Stimulated activated memory B cell treated with anti-CD40 and anti-IgM and Interleukin-4, amounts not matched to agents 10 μg/mL and 1 μg/mL and 100 μg/mL, for 72 hours (primary cell): ENCODE results near the gene EEF1AKMT3.

Experiments
- ATAC-seq: fragments of 150-1000 bp; cut with Tn5 transposase; 2 replicates; pipeline ENCODE4 v1.10.0; 2021
- H3K27ac Mint-ChIP-seq: one replicate; pipeline ENCODE4 v1.8.0; 2022; ENCODE audit warnings: mild to moderate bottlenecking, mixed read lengths
- H3K27me3 Mint-ChIP-seq: one replicate; pipeline ENCODE4 v1.8.0; 2022; ENCODE audit warnings: mixed read lengths
- H3K36me3 Mint-ChIP-seq: one replicate; pipeline ENCODE4 v1.8.0; 2022; ENCODE audit warnings: mixed read lengths
- H3K4me1 Mint-ChIP-seq: one replicate; pipeline ENCODE4 v1.8.0; 2022; ENCODE audit warnings: mixed read lengths
- H3K4me3 Mint-ChIP-seq: one replicate; pipeline ENCODE4 v1.8.0; 2022; ENCODE audit warnings: mild to moderate bottlenecking, moderate library complexity, mixed read lengths
- H3K9me3 Mint-ChIP-seq: one replicate; pipeline ENCODE4 v1.8.0; 2022; ENCODE audit warnings: mixed read lengths

The EEF1AKMT3 gene

DNA sequence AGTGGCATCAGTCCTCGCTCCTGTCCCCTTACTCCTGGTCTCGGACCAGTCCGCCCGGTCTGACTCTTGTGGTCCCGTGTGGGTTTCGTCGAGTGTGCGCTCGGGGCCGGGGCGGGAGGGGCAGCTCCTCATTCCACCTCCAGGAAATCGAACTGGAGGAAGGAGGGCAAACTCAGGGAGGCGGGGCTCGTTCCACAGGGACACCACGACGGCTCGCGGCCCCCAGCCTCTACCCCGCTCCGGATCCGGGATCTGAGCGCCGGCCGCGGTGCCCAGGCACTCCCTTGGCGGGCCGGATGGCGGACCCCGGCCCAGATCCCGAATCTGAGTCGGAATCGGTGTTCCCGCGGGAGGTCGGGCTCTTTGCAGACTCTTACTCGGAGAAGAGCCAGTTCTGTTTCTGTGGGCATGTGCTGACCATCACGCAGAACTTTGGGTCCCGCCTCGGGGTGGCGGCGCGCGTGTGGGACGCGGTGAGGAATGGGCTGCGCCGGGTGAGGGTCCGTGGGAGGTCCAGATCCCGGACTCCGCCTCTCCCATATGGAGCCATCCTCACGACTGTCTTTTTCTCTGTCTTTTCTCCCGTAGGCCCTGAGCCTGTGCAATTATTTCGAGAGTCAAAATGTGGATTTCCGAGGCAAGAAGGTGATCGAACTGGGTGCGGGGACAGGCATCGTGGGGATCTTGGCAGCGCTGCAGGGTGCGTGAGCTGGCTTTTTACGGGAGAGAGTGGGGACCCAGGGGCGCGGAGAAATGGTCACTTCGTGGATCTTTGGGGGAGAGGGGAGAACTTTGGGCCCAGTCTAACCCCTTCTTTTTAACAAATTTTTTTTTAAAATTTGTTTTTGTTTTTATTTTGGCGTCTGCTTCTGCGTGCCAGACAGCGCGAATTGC lies at the start of gene EEF1AKMT3:
Gene EEF1AKMT3 (plus strand): TSS at position 186 of the 894 bp plus-strand sequence. CDS start 111 bp downstream, at position 297.
- peaks cover 31% of the 10 kb centered on the region for H3K4me1 Mint-ChIP-seq
- H3K4me3 Mint-ChIP-seq: peak within 1 kb of the TSS; percentile 97
- H3K27ac Mint-ChIP-seq: peak within 1 kb of the TSS; percentile 86
- peaks cover 27% of the 10 kb centered on the region for H3K36me3 Mint-ChIP-seq
- no peaks in the 10 kb centered on the region for H3K27me3 Mint-ChIP-seq
- no peaks in the 10 kb centered on the region for H3K9me3 Mint-ChIP-seq
- ATAC-seq: peak; percentile 34

- peaks cover 26% of the 10 kb centered on the region for H3K4me1 Mint-ChIP-seq
- peaks cover 60% of the 10 kb centered on the region for H3K36me3 Mint-ChIP-seq
- no peaks in the 10 kb centered on the region for H3K9me3 Mint-ChIP-seq
- H3K27me3 Mint-ChIP-seq: no peaks in the 10 kb centered on the region
- no peak overlapping the region for H3K4me3 Mint-ChIP-seq
- H3K27ac Mint-ChIP-seq: peak overlapping the region; percentile 38
- ATAC-seq: no peak
Observed at GRCh38 chr12:57722716-57723629, 49.4 kb upstream of the EEF1AKMT3 start.

GRCh38 chr12:57723630-57723962 lies 48.8 kb upstream of the EEF1AKMT3 start:
- ATAC-seq: no peak

GRCh38 chr12:57724003-57724935 lies 48.1 kb upstream of the EEF1AKMT3 start:
- H3K4me1 Mint-ChIP-seq: peaks cover 26% of the 10 kb centered on the region
- H3K4me3 Mint-ChIP-seq: no peak overlapping the region
- H3K27me3 Mint-ChIP-seq: no peaks in the 10 kb centered on the region
- no peaks in the 10 kb centered on the region for H3K9me3 Mint-ChIP-seq
- H3K36me3 Mint-ChIP-seq: peaks cover 58% of the 10 kb centered on the region
- H3K27ac Mint-ChIP-seq: peak overlapping the region; percentile 38
- ATAC-seq: no peak

More at GRCh38 chr12:57723630-57723962, 48.8 kb upstream of the EEF1AKMT3 start:
- no peaks in the 10 kb centered on the region for H3K27me3 Mint-ChIP-seq
- H3K27ac Mint-ChIP-seq: peak overlapping the region; percentile 38
- no peak overlapping the region for H3K4me3 Mint-ChIP-seq
- H3K9me3 Mint-ChIP-seq: no peaks in the 10 kb centered on the region
- peaks cover 26% of the 10 kb centered on the region for H3K4me1 Mint-ChIP-seq
- H3K36me3 Mint-ChIP-seq: peaks cover 60% of the 10 kb centered on the region

DNA sequence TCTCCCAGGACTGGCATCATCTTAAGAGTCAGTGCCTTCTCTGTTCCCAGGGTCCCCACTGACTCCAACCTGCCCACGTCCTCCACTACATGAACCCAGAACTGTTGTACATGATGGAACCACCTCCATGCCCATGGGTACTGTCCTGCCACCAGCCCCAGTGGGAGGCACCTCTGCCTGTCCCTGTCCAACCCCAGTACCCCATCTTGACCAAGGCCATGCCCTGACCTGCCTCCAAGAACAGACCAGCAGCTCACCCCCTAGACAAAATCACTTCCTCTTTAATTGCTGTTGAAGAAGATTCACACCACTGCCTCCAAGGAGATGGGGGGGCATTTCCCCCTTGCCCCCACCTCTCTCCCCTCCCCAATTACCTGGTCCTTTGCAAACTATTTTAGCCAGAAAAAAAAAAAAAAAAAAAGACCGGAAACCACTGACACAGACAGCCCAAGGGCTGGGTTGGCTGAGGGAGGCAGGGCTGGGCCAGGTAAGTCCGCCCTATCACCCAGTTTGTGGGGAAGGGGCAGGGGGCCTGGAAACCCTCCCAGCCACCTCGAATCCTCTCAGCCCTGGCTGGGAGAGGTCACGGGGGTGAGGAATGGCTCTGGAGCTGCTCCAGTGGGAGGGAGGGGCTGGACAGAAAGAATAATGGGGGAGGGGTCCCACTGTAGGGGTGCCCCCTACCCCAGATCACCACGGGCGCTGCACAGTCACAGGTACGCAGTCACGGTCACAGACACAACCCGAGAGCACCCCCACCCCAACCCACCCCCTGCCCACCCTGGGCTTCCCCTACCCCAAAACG lies 47.3 kb upstream of the EEF1AKMT3 start:
- H3K4me3 Mint-ChIP-seq: peak overlapping the region; percentile 40
- H3K27me3 Mint-ChIP-seq: no peaks in the 10 kb centered on the region
- ATAC-seq: peak; percentile 28
- H3K27ac Mint-ChIP-seq: peak overlapping the region; percentile 69
- H3K4me1 Mint-ChIP-seq: peaks cover 26% of the 10 kb centered on the region
- H3K9me3 Mint-ChIP-seq: no peaks in the 10 kb centered on the region
- peaks cover 52% of the 10 kb centered on the region for H3K36me3 Mint-ChIP-seq

DNA sequence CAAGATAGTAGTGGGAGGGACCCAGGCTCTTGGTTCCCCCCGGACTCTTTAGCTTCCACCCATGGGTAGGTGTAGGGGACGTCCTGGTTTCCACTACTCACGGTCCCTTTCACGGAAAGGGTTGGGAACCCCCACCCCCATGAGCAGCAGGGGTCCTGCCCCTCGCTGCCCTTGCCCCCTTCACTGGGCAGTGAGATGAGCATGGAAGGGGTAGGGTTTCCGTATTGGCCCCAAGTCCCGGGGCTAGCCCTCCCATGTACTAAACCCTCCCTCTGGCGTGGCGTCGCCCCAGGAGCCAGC lies 46.6 kb upstream of the EEF1AKMT3 start:
- peaks cover 50% of the 10 kb centered on the region for H3K36me3 Mint-ChIP-seq
- no peak for ATAC-seq
- H3K27ac Mint-ChIP-seq: peak overlapping the region; percentile 69
- peaks cover 26% of the 10 kb centered on the region for H3K4me1 Mint-ChIP-seq
- no peaks in the 10 kb centered on the region for H3K9me3 Mint-ChIP-seq
- no peaks in the 10 kb centered on the region for H3K27me3 Mint-ChIP-seq
- H3K4me3 Mint-ChIP-seq: peak overlapping the region; percentile 75

- H3K4me1 Mint-ChIP-seq: peaks cover 26% of the 10 kb centered on the region
- peak overlapping the region; percentile 75 for H3K4me3 Mint-ChIP-seq
- peak overlapping the region; percentile 69 for H3K27ac Mint-ChIP-seq
- peaks cover 50% of the 10 kb centered on the region for H3K36me3 Mint-ChIP-seq
- peak; percentile 72 for ATAC-seq
- no peaks in the 10 kb centered on the region for H3K27me3 Mint-ChIP-seq
- H3K9me3 Mint-ChIP-seq: no peaks in the 10 kb centered on the region
Observed at GRCh38 chr12:57726151-57726883, 46.1 kb upstream of the EEF1AKMT3 start.

GRCh38 chr12:57726884-57727757 lies 45.3 kb upstream of the EEF1AKMT3 start:
- no peak for ATAC-seq
- H3K27ac Mint-ChIP-seq: no peak overlapping the region
- no peak overlapping the region for H3K4me3 Mint-ChIP-seq
- peaks cover 26% of the 10 kb centered on the region for H3K4me1 Mint-ChIP-seq
- no peaks in the 10 kb centered on the region for H3K9me3 Mint-ChIP-seq
- no peaks in the 10 kb centered on the region for H3K27me3 Mint-ChIP-seq
- H3K36me3 Mint-ChIP-seq: peaks cover 51% of the 10 kb centered on the region

DNA sequence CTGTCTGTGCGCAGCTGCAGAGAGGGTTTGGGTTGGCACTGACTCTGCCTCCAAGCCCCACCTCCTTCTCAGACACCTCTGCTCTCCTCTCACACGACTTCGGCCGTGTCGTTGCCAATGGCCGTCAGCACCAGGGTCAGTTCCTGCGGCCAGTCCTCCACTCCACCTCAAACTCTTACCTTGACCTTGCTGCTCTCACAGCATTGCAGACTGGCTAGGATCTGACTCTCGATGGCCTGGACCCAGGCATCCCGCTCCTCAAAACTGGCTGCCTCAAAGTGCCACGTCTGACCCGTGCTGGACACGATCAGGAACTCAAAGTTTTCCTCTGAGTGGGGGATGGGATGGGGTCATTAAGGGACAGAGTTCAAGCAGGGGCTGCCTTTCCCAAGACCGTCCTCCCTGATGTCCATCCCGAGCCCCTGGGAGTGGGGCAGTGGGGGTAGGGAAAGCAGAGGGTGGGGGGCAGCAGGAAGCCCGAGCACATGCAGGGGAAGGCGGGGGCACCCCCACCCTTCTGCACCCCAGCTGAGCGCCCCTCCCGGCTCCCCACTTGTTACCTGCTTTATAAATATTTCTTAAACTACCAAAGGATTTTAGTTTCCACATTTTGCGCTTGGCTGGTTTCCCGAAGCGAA lies 44.5 kb upstream of the EEF1AKMT3 start:
- no peak for ATAC-seq
- Mint-ChIP-seq H3K27ac (no peak overlapping the region), H3K4me3 (no peak overlapping the region), H3K27me3 (no peaks in the 10 kb centered on the region), H3K4me1 (peaks cover 26% of the 10 kb centered on the region), H3K36me3 (peaks cover 57% of the 10 kb centered on the region), H3K9me3 (no peaks in the 10 kb centered on the region)

GRCh38 chr12:57729321-57729844 lies 43.0 kb upstream of the EEF1AKMT3 start:
- no peaks in the 10 kb centered on the region for H3K9me3 Mint-ChIP-seq
- no peaks in the 10 kb centered on the region for H3K27me3 Mint-ChIP-seq
- H3K27ac Mint-ChIP-seq: no peak overlapping the region
- no peak overlapping the region for H3K4me3 Mint-ChIP-seq
- ATAC-seq: no peak
- H3K4me1 Mint-ChIP-seq: peaks cover 19% of the 10 kb centered on the region
- peaks cover 70% of the 10 kb centered on the region for H3K36me3 Mint-ChIP-seq

- ATAC-seq: no peak
- Mint-ChIP-seq H3K9me3 (no peaks in the 10 kb centered on the region), H3K4me3 (no peak overlapping the region), H3K4me1 (peaks cover 8% of the 10 kb centered on the region), H3K36me3 (peaks cover 75% of the 10 kb centered on the region), H3K27me3 (no peaks in the 10 kb centered on the region), H3K27ac (no peak overlapping the region)
Observed at GRCh38 chr12:57730336-57731067, 41.9 kb upstream of the EEF1AKMT3 start.
